ENCODE results near the gene MMEL1.
A peak's percentile ranks its signal among the peaks of the same experiment; 100 is the strongest.
"Not testable (repeated sequence)": the region's sequence is repeated elsewhere in the genome, so short reads cannot be mapped to it uniquely, and the experiment has no call there.

The MMEL1 gene

GRCh38 chr1:2569703-2570102 lies 63.1 kb downstream of the MMEL1 start:
- not testable (repeated sequence) for DNase-seq

DNA sequence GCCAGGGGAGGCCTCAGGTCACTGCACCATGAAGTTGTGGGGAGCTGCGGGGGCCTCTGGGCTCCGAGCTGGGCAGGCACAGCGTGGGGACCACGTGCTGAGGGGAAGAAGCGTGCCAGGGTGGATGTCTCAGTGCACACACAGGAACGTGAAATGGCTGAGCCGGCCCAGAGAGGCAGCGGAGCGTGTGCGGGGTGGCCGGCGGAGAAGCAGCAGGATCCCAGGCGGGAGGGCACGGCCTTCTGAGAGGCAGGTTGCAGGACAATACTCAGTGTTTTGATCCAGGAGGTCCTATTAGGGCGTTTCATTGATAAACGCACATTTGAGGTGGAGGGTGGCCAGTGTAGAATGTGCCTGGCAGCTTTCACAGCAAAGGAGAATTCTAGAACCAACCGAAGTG lies 63.8 kb downstream of the MMEL1 start:
- no peak for DNase-seq

DNA sequence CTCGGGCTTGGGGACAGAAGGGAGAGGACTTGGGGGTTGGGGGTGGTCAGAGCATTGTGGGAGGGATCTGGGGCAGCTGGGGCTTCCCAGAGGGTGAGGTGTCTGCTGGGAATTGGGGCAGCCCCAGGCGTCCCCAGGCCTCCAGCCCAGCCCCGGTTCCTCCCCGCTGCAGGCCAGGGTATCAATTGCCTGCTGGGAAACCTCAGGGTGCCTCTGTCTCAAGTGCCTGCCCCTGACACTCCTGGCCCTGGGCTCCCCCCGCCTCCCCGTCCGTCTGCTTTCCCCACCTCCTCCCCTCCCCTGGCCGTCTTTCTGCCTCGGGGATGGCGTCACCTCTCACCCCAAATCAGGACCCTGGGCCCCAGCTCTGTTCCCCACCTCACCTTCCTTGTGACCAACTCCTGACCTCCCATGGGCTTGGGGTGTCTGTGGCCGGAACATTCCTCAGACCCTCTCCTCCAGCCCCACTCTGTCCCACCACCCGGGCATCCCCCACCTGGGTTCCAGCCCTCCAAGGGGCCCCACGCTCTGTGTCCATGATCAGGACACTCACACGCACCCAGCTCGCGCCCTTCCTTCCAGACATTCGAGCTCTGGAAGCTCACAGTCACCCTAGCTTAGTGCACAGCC lies 64.5 kb downstream of the MMEL1 start:
- DNase-seq = not testable (repeated sequence)

GRCh38 chr1:2567083-2567679 lies 65.6 kb downstream of the MMEL1 start:
- DNase-seq = no peak

DNA sequence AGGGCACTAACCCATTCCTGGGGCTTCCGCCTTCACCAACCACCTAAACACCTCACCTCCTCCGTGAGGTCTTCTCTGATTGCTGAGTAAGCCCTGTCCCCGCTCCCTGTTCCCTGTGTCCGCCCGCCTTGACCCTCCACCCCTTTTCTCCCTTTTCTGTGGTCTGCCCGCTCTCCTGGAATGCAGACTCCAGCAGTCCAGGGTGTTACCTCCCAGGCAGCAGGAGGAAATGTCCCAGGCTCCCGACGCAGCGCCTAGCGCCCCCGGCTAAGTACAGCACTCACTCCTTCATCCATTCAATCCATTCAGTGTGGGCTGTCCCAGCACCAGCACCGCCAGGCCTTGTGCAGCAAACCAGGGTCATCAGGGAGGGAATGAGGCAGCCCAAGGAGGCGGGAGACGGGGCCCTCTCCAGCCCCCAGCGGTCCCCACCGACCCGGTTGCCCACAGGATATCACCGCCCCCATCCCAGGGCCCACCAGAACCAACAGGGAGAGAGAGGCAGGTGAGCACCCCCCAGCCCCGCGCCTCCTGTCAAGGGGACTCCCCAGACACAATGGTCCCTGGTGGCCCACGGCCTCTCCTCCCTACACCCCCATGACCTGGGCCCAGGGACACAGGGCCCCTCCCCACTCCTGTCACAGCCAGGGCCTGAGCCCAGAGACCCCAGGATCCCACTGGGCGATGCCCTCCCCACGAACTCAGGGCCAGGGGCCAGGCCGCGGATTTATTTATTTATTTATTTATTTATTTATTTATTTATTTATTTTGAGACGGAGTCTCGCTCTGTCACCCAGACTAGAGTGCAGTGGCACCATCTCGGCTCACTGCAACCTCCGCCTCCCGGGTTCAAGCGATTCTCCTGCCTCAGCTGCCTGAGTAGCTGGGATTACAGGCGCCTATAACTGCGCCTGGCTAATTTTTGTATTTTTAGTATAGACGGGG lies 66.4 kb downstream of the MMEL1 start:
- DNase-seq = no peak

DNA sequence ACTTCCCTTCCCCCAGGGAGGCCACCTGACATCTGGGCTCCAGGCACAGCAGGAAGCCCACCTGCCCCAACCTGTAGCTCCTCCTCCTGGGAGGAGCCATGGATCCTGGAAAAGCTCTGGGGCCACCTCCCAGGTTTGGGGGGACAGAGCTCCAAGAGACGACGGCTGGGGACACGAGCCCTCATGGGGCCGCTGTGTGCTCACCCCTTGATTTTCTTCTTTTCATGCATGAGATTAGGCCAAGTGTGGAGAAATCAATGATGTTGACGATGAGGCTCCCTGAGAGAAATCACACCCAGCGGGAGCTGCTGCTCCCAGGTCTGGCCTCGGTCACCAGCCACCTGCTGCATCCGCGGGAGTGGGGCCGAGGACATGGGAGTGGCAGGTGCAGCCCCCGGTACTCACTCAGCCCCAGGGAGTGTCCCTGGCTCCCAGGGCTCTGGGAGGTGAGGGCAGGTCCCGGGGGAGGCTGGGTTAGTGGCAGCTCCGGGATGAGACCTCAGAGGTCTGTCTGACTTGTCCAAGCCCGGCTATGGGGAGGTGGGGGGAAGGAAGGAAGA lies 67.9 kb downstream of the MMEL1 start:
- no peak for DNase-seq

GRCh38 chr1:2564006-2564814 lies 68.6 kb downstream of the MMEL1 start:
- no peak for DNase-seq

DNA sequence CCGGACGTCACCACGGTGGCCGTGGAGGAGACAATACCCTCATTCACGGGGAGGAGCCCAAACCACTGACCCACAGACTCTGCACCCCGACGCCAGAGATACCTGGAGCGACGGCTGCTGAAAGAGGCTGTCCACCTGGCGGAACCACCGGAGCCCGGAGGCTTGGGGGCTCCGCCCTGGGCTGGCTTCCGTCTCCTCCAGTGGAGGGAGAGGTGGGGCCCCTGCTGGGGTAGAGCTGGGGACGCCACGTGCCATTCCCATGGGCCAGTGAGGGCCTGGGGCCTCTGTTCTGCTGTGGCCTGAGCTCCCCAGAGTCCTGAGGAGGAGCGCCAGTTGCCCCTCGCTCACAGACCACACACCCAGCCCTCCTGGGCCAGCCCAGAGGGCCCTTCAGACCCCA lies 69.6 kb downstream of the MMEL1 start:
- DNase-seq = no peak

DNA sequence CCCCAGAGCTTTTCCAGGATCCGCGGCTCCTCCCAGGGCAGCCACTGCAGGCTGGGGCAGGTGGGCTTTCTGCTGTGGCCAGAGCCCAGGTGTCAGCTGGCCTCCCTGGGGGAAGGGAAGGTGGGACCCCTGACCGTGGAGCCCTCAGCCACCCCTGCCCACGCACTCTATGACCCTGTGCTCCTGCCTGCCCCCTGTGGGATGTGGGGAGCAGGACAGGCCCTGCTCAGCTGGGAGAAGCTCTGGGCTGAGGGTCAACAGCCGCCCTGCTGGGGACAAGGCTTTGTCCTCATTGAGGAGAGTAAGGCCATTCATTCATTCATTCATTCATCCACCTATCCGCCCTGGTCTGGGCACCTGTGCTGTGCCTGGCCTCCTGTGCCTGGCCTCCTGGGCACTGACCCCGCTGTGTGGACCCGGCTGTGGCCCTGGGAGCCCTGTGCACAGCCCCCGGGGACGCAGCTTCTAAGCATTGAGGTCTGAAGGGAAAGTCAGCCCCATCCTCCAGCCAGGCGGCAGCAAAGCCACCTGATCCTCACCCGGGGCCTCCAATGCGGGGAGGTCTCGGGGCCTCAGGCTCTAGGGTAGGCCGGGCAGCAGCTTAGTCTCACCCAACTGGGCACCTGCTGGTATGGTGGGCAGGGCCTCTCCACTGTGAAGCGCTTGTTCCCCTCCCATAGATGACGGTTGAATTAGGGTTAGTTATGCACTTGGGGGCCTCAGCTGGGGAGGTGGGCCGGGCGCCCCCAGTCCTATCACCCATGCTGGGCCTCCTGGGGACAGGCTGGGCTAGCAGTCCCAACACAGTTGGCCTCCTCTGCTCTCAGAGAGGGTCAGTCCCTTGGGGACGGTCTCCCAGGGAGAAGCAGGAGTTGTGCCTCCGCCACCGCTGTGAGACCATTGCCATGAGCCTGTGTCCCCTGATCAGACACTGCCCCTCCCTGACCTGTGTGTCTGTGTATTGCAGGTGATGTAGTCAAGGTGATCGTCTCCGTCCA lies 70.6 kb downstream of the MMEL1 start:
- no peak for DNase-seq

DNA sequence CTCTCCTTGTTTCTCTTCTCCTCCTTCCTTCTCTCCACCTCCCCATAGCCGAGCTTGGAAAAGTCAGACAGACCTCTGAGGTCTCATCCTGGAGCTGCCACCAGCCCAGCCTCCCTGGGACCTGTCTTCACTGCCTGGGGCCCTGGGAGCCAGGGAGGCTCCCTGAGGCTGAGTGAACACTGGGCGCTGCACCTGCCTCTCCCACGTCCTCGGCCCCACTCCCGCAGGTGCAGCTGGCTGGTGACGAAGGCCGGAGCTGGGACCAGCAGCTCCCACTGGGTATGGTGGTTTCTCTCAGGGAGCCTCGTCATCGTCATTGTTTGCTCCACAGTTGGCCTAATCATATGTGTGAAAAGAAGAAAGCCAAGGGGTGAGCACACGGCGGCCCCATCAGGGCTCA lies 71.4 kb downstream of the MMEL1 start:
- DNase-seq = no peak

- DNase-seq = no peak
These were observed 72.3 kb downstream of the MMEL1 start for GRCh38 chr1:2560299-2561073.

DNA sequence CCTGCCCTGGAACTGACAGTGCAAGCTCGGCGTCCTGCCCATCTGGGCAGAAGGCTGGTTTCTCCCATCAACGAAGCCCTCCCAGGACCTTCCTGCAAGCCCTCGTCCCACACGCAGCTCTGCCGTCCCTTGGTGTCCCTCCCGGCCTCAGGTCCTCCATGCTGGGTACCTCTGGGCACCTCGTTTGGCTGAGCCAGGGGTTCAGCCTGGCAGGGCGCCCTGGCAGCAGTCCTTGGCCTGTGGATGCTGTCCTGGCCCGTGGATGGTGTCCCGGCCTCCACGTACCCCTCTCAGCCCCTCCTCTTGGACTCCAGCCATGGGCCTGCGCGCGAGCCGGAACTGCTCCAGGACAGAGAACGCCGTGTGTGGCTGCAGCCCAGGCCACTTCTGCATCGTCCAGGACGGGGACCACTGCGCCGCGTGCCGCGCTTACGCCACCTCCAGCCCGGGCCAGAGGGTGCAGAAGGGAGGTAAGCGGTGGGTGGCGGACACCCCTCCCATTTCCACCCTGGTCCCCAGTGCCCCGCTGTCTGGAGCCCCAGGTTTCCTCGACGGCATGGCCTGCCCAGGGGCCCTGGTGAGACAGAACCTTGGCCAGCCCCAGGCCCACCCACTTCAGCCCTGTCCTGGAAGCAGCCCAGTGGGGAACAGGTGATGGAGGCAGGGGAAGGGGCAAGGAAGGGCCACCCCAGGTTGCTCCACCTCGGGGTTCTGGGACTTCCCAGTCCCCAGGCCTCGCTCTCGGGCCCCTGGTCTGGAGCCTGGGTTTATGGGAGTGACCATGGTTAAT lies 73.1 kb downstream of the MMEL1 start:
- DNase-seq = no peak

DNA sequence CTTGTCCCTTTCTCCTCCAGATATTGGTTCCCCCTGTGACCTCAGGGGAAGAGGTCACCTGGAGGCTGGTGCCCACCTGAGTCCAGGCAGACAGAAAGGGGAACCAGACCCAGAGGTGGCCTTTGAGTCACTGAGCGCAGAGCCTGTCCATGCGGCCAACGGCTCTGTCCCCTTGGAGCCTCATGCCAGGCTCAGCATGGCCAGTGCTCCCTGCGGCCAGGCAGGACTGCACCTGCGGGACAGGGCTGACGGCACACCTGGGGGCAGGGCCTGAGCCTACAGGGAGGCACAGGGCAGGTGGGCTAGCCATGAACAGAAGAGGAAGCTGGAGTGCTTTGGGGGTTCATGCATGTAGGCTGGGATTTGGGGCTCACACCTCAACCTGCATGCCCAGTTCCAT lies 74.0 kb downstream of the MMEL1 start:
- no peak for DNase-seq

DNA sequence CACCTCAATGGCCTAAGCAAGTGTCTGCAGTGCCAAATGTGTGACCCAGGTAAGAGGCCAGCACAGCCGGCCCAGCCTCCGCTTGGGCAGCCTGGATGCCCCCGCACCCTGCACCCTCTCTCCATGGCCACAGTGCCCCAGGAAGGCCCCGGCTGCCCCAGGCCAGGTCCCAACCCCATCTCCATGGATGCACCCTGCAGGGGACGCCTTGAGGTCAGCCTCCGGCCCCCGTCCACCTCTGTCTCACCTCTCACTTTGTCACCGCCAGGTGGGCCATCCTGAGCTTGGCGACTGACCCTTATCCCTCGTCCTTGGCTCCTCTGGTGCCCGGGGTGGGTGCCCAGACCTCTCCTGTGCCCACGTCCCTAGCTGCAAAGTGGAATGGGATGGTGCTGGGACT lies 74.4 kb downstream of the MMEL1 start:
- no peak for DNase-seq

DNA sequence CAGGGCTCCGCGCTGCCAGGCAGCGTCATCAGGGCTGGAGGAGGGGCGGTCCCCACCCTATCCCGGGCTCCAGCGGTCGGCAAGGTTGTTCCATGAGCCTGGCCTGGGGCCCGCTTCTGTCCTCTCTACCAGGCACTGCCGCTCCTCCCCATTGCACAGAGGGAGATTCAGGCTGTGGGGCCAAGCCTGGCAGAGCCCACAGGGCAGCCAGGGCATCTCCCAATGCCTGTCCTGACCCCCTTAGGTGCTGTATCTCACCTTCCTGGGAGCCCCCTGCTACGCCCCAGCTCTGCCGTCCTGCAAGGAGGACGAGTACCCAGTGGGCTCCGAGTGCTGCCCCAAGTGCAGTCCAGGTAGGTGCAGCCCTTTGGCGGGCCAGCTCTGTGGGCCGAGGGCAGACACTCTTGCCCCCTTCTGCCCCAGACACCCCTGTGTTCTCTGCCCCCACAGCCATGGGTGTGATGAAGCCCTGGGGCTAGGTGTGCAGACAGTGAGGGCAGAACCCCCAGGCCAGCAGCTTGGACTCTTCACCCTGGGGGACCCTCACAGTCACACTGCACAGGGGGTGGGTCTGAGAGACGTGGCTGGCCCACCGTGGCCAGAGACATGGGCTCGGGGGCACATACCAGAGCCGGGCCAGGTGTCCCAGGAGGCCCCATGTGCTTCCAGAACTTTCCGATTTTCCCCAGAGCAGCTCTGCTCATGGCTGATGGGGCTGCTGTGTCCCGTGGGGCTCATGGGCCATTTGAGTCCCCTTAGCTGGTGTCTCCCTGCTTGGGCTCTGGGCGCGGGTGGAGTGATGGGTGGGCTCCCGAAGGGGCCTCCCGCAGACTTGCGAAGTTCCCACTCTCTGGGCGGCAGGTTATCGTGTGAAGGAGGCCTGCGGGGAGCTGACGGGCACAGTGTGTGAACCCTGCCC lies 75.1 kb downstream of the MMEL1 start:
- no peak for DNase-seq

DNA sequence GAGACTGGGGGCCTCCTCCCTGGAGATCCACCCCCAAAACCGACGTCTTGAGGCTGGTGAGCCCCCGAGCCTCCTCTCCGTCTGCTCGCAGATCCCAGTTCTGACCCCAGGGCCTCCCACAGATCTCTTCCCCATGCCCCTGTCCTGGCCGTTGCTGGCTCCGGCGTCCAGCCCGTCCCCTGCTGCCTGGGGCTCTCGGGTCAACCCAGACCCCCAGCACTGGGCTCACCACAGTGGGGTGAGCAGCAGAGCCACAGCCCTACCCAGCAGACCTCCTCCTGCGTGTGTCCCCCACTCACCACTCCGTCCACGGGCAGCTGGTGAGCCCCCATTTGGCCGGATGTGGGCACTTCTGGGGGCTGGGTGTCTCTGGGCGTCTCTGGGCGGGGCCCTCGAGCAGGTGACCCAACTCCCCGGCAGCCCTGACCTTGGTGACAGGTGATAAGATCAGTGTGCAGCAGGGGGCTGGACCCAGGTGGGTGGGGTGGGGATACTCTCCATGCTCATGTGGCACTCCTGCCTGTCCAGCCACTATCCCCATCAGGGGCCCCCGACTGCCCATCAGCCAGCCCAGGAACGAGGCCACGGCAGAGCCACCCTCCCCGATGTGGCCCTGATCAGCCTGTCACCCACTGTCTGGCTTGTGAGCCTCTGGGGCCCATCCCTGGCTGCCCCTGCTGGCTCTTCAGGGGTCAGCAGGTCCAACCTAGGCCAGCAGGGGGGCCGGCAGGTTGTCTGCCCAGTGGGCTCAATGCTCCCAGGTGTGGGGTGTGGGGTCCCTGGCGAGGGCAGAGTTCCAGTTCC lies 75.9 kb downstream of the MMEL1 start:
- DNase-seq = no peak

DNA sequence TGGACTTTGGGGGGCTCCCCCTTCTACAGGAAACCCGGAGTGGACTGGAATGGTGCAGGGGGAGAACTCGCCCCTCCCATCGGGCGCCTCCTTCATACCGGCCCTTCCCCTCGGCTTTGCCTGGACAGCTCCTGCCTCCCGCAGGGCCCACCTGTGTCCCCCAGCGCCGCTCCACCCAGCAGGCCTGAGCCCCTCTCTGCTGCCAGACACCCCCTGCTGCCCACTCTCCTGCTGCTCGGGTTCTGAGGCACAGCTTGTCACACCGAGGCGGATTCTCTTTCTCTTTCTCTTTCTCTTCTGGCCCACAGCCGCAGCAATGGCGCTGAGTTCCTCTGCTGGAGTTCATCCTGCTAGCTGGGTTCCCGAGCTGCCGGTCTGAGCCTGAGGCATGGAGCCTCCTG lies 76.5 kb downstream of the MMEL1 start, which contains the start of gene TNFRSF14:
Gene TNFRSF14, plus strand, starts transcription at position 95 of the 401 bp plus-strand sequence. Its CDS starts 294 bp downstream, at position 389.
- DNase-seq = peak; percentile 68 to 74

Measured in activated CD4-positive, alpha-beta T cell treated with anti-CD3 and anti-CD28 coated beads, Interleukin-2, amount 50 U/mL, for 4 hours (primary cell).